Liver (tissue), 9 donors: ENCODE measurements around the gene LINC01488. TPM values are rescaled to one million over a fixed set of nuclear protein-coding genes. Genes with fewer than 3 reads are reported as not detected.
A peak's percentile ranks its signal among the peaks of the same experiment; 100 is the strongest.

Experiments used
- DNase-seq: peaks from one replicate; pipeline ENCODE4 v3.0.0-alpha.2; 2017; ENCODE audit warnings: low spot score
- H3K27ac ChIP-seq, 2 donors: one replicate each; pipeline ENCODE4 v1.7.0; 2013; ENCODE audit warnings: inconsistent platforms in 2 of 2, low read length in 2 of 2, control low read depth in 1 of 2, low read depth in 1 of 2, mild to moderate bottlenecking in 1 of 2
- H3K27me3 ChIP-seq, 4 donors: one replicate each; pipeline versions ENCODE4 v1.6.1 to v1.7.0; 2013; ENCODE audit warnings: low read length in 3 of 4, inconsistent platforms in 1 of 4, mild to moderate bottlenecking in 1 of 4, moderate library complexity in 1 of 4; ENCODE audit not compliant: control insufficient read depth in 4 of 4, insufficient read depth in 4 of 4
- H3K36me3 ChIP-seq, 4 donors: one replicate each; pipeline versions ENCODE4 v1.6.1 to v1.7.0; 2013; ENCODE audit warnings: low read length in 3 of 4, mild to moderate bottlenecking in 3 of 4, low read depth in 1 of 4, moderate library complexity in 1 of 4; ENCODE audit not compliant: control insufficient read depth in 4 of 4, insufficient read depth in 3 of 4
- H3K4me1 ChIP-seq, 4 donors: one replicate each; pipeline versions ENCODE4 v1.6.1 to v1.7.0; 2013; ENCODE audit warnings: low read length in 3 of 4, mild to moderate bottlenecking in 3 of 4, moderate library complexity in 1 of 4; ENCODE audit not compliant: control insufficient read depth in 4 of 4, insufficient read depth in 4 of 4
- H3K4me3 ChIP-seq, 3 donors: one replicate each; pipeline versions ENCODE4 v1.6.1 to v1.7.0; 2013; ENCODE audit warnings: low read length in 3 of 3, control low read depth in 1 of 3, low read depth in 1 of 3, mild to moderate bottlenecking in 1 of 3
- H3K9ac ChIP-seq, 2 donors: one replicate each; pipeline ENCODE4 v1.7.0; 2013; ENCODE audit warnings: low read length in 2 of 2, mild to moderate bottlenecking in 2 of 2, moderate library complexity in 2 of 2, control low read depth in 1 of 2, low read depth in 1 of 2
- H3K9me3 ChIP-seq, 4 donors: one replicate each; pipeline versions ENCODE4 v1.6.1 to v1.7.0; 2013; ENCODE audit warnings: low read length in 3 of 4; ENCODE audit not compliant: control insufficient read depth in 4 of 4
- CTCF ChIP-seq: fragments of 150-350 bp; IDR thresholded peaks from 2 replicates; pipeline ENCODE4 v1.5.1; 2017; ENCODE audit warnings: improper control_type of control experiment, low read depth, low read length; ENCODE audit not compliant: missing input control
- EGR1 ChIP-seq, 2 donors: IDR thresholded peaks; 2 replicates each; pipeline ENCODE4 v1.6.1; 2016 to 2018; ENCODE audit warnings: antibody characterized with exemption in 2 of 2, low read depth in 2 of 2
- FOXA1 ChIP-seq: IDR thresholded peaks from 2 replicates; pipeline ENCODE4 v1.6.1; 2016; ENCODE audit warnings: antibody characterized with exemption
- FOXA2 ChIP-seq: IDR thresholded peaks from 2 replicates; pipeline ENCODE4 v1.6.1; 2016; ENCODE audit warnings: antibody characterized with exemption
- GABPA ChIP-seq, 2 donors: IDR thresholded peaks in 1 of 2; conservative IDR thresholded peaks in 1 of 2; 2 replicates each; pipeline ENCODE4 v1.6.1; 2016; ENCODE audit warnings: antibody characterized with exemption in 2 of 2, mild to moderate bottlenecking in 1 of 2, moderate library complexity in 1 of 2
- HNF4A ChIP-seq, 2 donors: conservative IDR thresholded peaks; 2 replicates each; pipeline ENCODE4 v1.6.1; 2016; ENCODE audit warnings: antibody characterized with exemption in 2 of 2, mild to moderate bottlenecking in 2 of 2
- HNF4G ChIP-seq: IDR thresholded peaks from 2 replicates; pipeline ENCODE4 v1.6.1; 2016; ENCODE audit warnings: antibody characterized with exemption
- JUND ChIP-seq, 2 donors: IDR thresholded peaks; 2 replicates each; pipeline ENCODE4 v1.6.1; 2016; ENCODE audit warnings: antibody characterized with exemption in 2 of 2
- MAX ChIP-seq: IDR thresholded peaks from 2 replicates; pipeline ENCODE4 v1.6.1; 2016; ENCODE audit warnings: antibody characterized with exemption
- NR2F2 ChIP-seq: IDR thresholded peaks from 2 replicates; pipeline ENCODE4 v1.6.1; 2016; ENCODE audit warnings: antibody characterized with exemption
- RAD21 ChIP-seq, 2 donors: IDR thresholded peaks; 2 replicates each; pipeline ENCODE4 v1.6.1; 2016; ENCODE audit warnings: antibody characterized with exemption in 2 of 2, mild to moderate bottlenecking in 2 of 2
- RXRA ChIP-seq, 2 donors: IDR thresholded peaks; 2 replicates each; pipeline ENCODE4 v1.6.1; 2017 to 2018; ENCODE audit warnings: antibody characterized with exemption in 2 of 2, mild to moderate bottlenecking in 1 of 2
- SP1 ChIP-seq: IDR thresholded peaks from 2 replicates; pipeline ENCODE4 v1.6.1; 2018; ENCODE audit warnings: antibody characterized with exemption, mild to moderate bottlenecking
- TAF1 ChIP-seq: conservative IDR thresholded peaks from 2 replicates; pipeline ENCODE4 v1.6.1; 2016; ENCODE audit warnings: antibody characterized with exemption, mild to moderate bottlenecking
- YY1 ChIP-seq: IDR thresholded peaks from 2 replicates; pipeline ENCODE4 v1.6.1; 2016; ENCODE audit warnings: antibody characterized with exemption, mild to moderate bottlenecking
- WGBS: extraction: QIAGEN DNeasy Blood & Tissue Kit; methylation state at CpG from one replicate; pipeline ENCODE4 v1.1.7; 2013; 5-methylcytosine and 5-hydroxymethylcytosine counted together
- polyA plus RNA-seq, 2 donors: library from polyadenylated mRNA; stranded (reverse) in 1 of 2; unstranded in 1 of 2; fragments of 200-250 nt in 1 of 2; fragments of >200 nt in 1 of 2; fragmentation: Nextera tagmentation in 1 of 2; extraction: Ambion mirVana in 1 of 2; gene quantifications; one replicate each; pipeline versions ENCODE4 v1.2.1 to v1.2.3, GENCODE V29; 2013 to 2015
- total RNA-seq, 2 donors: library from RNA; depleted of rRNA; stranded (reverse); fragments of >200 nt; gene quantifications; one replicate each; pipeline ENCODE4 v1.2.3, GENCODE V29; 2014
- TF ChIP-seq, protein P1 (sequence below): IDR thresholded peaks from 2 replicates; pipeline ENCODE4 v1.6.1; 2016; ENCODE audit warnings: antibody characterized with exemption
- TF ChIP-seq, protein P2 (sequence below): IDR thresholded peaks from 2 replicates; pipeline ENCODE4 v1.6.1; 2016; ENCODE audit warnings: antibody characterized with exemption, mild to moderate bottlenecking
- TF ChIP-seq, protein P3 (sequence below): IDR thresholded peaks from 2 replicates; pipeline ENCODE4 v1.6.1; 2016; ENCODE audit warnings: antibody characterized with exemption
- donor health status: healthy.
- donor health status: healthy.
- donor health status: healthy.
- donor health status: healthy.
- donor health status: healthy.

The LINC01488 gene
- total and polyA plus RNA-seq, 4 donors: 0.05 to 2.3 (median 0.60) TPM

DNA sequence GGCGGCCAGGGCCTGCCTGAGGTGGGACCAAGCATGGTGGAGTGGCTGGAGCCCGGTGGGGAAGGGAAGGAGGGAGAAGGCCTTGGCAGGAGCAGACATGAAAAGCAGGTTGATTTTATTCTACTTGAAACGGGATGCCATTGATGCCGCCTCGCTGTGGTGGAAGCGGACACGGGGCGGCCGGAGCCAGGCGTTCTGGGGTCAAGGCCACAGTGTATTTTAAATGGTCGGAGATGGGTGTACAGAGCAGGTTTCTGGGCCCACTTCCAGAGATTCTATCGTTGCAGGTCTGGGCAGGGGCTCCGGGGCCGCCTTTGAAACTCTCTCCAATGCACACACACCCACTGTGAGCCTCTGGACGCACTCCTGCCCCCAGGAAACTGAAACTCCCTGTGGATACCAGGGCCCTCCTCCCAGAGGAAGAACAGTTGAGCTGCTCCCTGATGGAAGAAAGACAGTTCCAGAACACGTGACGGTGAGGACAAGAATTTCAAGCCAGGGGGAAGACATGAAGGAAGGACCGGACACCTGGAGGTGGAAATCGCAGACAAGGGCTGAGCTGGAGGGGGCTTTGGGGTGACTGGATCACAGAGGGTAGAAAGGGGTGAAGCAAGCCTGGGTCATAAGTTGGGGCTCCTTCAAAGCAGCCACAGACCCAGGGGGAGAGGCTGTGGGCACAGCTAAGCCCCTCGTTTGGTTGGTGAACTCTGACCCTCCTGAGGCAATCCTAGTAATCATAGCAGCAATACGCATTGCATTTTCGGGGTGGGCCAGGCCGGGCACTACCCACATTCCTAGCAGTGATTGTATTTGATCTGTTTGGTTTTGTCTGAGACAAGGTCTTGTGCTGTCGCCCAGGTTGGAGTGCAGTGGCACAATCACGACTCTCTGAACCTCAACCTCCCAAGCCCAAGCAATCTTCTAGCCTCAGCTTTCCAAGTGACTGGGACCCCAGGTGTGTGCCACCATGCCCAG is 12.3 kb upstream of the LINC01488 start:
- TF ChIP-seq NR2F2 (peak; percentile 32), MAX (peak; percentile 63), RXRA (IDR thresholded peaks at IDR 0.05) (peak; percentile 85 to 90), HNF4G (peak; percentile 20), SP1 (peak; percentile 70), JUND (IDR thresholded peaks at IDR 0.05) (peak in 1 of 2 donors; percentile 52), CTCF (no peak), TAF1 (no peak), HNF4A (conservative IDR thresholded peaks at IDR 0.05) (peak; percentile 77 to 81), FOXA2 (peak; percentile 22), YY1 (peak; percentile 82), FOXA1 (no peak), RAD21 (IDR thresholded peaks at IDR 0.05) (peak in 1 of 2 donors; percentile 53), EGR1 (IDR thresholded peaks at IDR 0.05; ENCODE audit: low read depth in 2 of 2) (peak in 1 of 2 donors; percentile 56), GABPA (IDR thresholded peaks at IDR 0.05 in 1 of 2, conservative IDR thresholded peaks at IDR 0.05 in 1 of 2) (peak in 1 of 2 donors; percentile 37)
- TF ChIP-seq, protein P1, sequence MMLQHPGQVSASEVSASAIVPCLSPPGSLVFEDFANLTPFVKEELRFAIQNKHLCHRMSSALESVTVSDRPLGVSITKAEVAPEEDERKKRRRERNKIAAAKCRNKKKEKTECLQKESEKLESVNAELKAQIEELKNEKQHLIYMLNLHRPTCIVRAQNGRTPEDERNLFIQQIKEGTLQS: no peak
- TF ChIP-seq, protein P2, sequence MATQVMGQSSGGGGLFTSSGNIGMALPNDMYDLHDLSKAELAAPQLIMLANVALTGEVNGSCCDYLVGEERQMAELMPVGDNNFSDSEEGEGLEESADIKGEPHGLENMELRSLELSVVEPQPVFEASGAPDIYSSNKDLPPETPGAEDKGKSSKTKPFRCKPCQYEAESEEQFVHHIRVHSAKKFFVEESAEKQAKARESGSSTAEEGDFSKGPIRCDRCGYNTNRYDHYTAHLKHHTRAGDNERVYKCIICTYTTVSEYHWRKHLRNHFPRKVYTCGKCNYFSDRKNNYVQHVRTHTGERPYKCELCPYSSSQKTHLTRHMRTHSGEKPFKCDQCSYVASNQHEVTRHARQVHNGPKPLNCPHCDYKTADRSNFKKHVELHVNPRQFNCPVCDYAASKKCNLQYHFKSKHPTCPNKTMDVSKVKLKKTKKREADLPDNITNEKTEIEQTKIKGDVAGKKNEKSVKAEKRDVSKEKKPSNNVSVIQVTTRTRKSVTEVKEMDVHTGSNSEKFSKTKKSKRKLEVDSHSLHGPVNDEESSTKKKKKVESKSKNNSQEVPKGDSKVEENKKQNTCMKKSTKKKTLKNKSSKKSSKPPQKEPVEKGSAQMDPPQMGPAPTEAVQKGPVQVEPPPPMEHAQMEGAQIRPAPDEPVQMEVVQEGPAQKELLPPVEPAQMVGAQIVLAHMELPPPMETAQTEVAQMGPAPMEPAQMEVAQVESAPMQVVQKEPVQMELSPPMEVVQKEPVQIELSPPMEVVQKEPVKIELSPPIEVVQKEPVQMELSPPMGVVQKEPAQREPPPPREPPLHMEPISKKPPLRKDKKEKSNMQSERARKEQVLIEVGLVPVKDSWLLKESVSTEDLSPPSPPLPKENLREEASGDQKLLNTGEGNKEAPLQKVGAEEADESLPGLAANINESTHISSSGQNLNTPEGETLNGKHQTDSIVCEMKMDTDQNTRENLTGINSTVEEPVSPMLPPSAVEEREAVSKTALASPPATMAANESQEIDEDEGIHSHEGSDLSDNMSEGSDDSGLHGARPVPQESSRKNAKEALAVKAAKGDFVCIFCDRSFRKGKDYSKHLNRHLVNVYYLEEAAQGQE: peak; percentile 46
- TF ChIP-seq, protein P3, sequence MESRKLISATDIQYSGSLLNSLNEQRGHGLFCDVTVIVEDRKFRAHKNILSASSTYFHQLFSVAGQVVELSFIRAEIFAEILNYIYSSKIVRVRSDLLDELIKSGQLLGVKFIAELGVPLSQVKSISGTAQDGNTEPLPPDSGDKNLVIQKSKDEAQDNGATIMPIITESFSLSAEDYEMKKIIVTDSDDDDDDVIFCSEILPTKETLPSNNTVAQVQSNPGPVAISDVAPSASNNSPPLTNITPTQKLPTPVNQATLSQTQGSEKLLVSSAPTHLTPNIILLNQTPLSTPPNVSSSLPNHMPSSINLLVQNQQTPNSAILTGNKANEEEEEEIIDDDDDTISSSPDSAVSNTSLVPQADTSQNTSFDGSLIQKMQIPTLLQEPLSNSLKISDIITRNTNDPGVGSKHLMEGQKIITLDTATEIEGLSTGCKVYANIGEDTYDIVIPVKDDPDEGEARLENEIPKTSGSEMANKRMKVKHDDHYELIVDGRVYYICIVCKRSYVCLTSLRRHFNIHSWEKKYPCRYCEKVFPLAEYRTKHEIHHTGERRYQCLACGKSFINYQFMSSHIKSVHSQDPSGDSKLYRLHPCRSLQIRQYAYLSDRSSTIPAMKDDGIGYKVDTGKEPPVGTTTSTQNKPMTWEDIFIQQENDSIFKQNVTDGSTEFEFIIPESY: peak; percentile 72
- H3K27me3 ChIP-seq: no peaks in the 10 kb centered on the region
- peak overlapping the region in 1 of 2 donors; percentile 25 for H3K9ac ChIP-seq
- no peaks in the 10 kb centered on the region for H3K9me3 ChIP-seq
- peaks cover 7 to 20% (median 16%) of the 10 kb centered on the region in 4 donors for H3K4me1 ChIP-seq
- no peak overlapping the region for H3K4me3 ChIP-seq
- no peak for DNase-seq
- H3K36me3 ChIP-seq: no peaks in the 10 kb centered on the region
- 44% methylated on average over 25 of the region's 25 CpGs for WGBS
- H3K27ac ChIP-seq: no peak overlapping the region
